ENCODE data around the gene UCMA.

GRCh38 chr10:13276749-13277365 lies 42.7 kb upstream of the UCMA start:
- TF ChIP-seq POLR2A (IDR thresholded peaks at IDR 0.05; ENCODE audit: low read depth, low read length) (no peak), POLR2AphosphoS5 (IDR thresholded peaks at IDR 0.05; ENCODE audit: low read depth, low read length) (no peak), TAF1 (IDR thresholded peaks at IDR 0.05; ENCODE audit: low read depth, low read length) (no peak)

Measured in GM12891 (cell line).